CD4-positive, alpha-beta memory T cell (primary cell): Measurements from ENCODE around the gene TEAD1. TPM values are rescaled to one million over a fixed set of nuclear protein-coding genes. Genes with fewer than 3 reads are reported as not detected.

Experiments used
- CTCF ChIA-PET: fragments of 350-600 bp; sonication (Branson Sonifier 250); formaldehyde crosslinking; loops from one replicate; lab custom pipeline; 2021; ENCODE audit warnings: inconsistent platforms; ENCODE audit not compliant: partially characterized antibody; lab: Charles Lee
- POLR2A ChIA-PET: fragments of 350-600 bp; sonication (Branson Sonifier 250); formaldehyde crosslinking; loops from one replicate; lab custom pipeline; 2021; ENCODE audit not compliant: partially characterized antibody; lab: Charles Lee
- DNase-seq, 5 donors: peaks; one replicate each; pipeline versions ENCODE4 v3.0.0 to v3.0.0-alpha.2; 2020 to 2022; ENCODE audit warnings: mixed read lengths in 1 of 5
- H3K27ac ChIP-seq: one replicate; pipeline ENCODE4 v1.7.0; 2013; ENCODE audit warnings: low read depth, low read length
- H3K27me3 ChIP-seq: 2 replicates; pipeline ENCODE4 v1.7.0; 2013; ENCODE audit warnings: mild to moderate bottlenecking, low read length, moderate library complexity; ENCODE audit not compliant: insufficient read depth
- H3K36me3 ChIP-seq: 2 replicates; pipeline ENCODE4 v1.7.0; 2013; ENCODE audit warnings: mild to moderate bottlenecking, low read length, moderate library complexity; ENCODE audit not compliant: insufficient read depth
- H3K4me1 ChIP-seq: 2 replicates; pipeline ENCODE4 v1.7.0; 2013; ENCODE audit warnings: mild to moderate bottlenecking, low read length, moderate library complexity; ENCODE audit not compliant: insufficient read depth
- H3K4me3 ChIP-seq, 2 donors: one replicate each; pipeline ENCODE4 v1.7.0; 2013; ENCODE audit warnings: low read length in 2 of 2, mild to moderate bottlenecking in 1 of 2
- H3K9me3 ChIP-seq, 2 donors: one replicate each; pipeline ENCODE4 v1.7.0; 2013; ENCODE audit warnings: low read length in 2 of 2, control low read depth in 1 of 2; ENCODE audit not compliant: control insufficient read depth in 1 of 2
- H3K27ac Mint-ChIP-seq, 7 donors: one replicate each; pipeline ENCODE4 v1.8.0; 2020 to 2021; ENCODE audit warnings: mixed read lengths in 7 of 7, mild to moderate bottlenecking in 6 of 7, inconsistent platforms in 3 of 7, moderate library complexity in 3 of 7
- H3K27me3 Mint-ChIP-seq, 2 donors: one replicate each; pipeline ENCODE4 v1.8.0; 2020 to 2021; ENCODE audit warnings: mixed read lengths in 2 of 2
- H3K36me3 Mint-ChIP-seq, 2 donors: one replicate each; pipeline ENCODE4 v1.8.0; 2020 to 2021; ENCODE audit warnings: mixed read lengths in 2 of 2, inconsistent platforms in 1 of 2, mild to moderate bottlenecking in 1 of 2
- H3K4me1 Mint-ChIP-seq, 4 donors: one replicate each; pipeline ENCODE4 v1.8.0; 2020 to 2021; ENCODE audit warnings: mixed read lengths in 4 of 4, mild to moderate bottlenecking in 1 of 4
- H3K4me3 Mint-ChIP-seq, 8 donors: one replicate each; pipeline ENCODE4 v1.8.0; 2020 to 2021; ENCODE audit warnings: mixed read lengths in 8 of 8, mild to moderate bottlenecking in 7 of 8, moderate library complexity in 6 of 8, inconsistent platforms in 3 of 8
- H3K9me3 Mint-ChIP-seq, 8 donors: one replicate each; pipeline ENCODE4 v1.8.0; 2020 to 2021; ENCODE audit warnings: mixed read lengths in 8 of 8, mild to moderate bottlenecking in 5 of 8, inconsistent platforms in 3 of 8, moderate library complexity in 1 of 8
- intact Hi-C: fragments of 100-400 bp; cut with micrococcal nuclease; formaldehyde crosslinking; loops from one replicate; pipeline ENCODE4 v1.15.1; 2023
- polyA plus RNA-seq, 2 donors: library from polyadenylated mRNA; unstranded; fragments of 300-500 nt; fragmentation: Illumina TruSeq; gene quantifications; one replicate each; pipeline ENCODE4 v1.2.3, GENCODE V29; 2021
- total RNA-seq, 2 experiments: library from RNA; stranded (reverse); gene quantifications; one replicate each; pipeline ENCODE4 v1.2.3, GENCODE V29; 2021

TEAD1 gene
- total and polyA plus RNA-seq, 4 experiments from 2014 or later: 0.15 to 1.1 (median 0.52) TPM; not detected in 1

DNA sequence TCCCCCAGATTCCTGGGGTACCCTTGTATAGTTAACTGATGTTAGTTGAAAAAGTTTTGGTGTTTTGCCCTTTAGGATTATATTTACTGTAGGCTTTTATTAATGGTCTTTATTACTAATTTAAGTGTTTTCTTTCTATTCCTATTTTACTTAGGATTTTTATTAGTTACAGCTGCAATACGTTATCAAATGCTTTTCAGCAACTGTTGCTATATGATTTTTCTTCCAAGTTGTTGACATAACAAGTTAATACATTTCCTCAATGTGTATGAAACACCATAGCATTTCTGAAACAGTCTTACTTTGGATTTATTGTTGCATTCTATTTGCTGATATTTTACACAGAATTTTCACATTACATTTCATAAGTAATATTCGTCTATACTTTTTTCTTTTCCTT is 253.7 kb downstream of the TEAD1 start:
- CTCF ChIA-PET: no interaction called here
- H3K4me3 ChIP-seq: no peak overlapping the region

DNA sequence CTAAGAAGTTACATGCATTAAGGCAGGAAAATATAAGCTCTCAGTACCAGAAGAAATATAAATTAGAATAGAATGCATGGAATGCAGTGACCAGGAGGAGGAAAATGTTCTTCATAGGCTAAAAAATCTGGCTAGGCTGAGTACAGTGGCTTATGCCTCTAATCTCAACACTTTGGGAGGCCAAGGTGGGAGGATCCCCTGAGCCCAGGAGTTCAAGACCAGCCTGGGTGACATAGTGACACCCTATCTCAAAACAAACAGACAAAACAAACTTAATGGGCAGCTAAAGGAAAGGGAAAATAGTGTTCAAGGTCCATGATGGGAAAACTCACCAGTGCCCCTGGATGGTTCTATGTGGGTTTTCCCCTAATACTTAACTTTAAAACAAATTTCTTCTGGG is 256.6 kb downstream of the TEAD1 start:
- Mint-ChIP-seq H3K27me3 (peaks cover 0 to 6% of the 10 kb centered on the region in 2 donors), H3K36me3 (no peaks in the 10 kb centered on the region), H3K9me3 (peaks cover 0 to 3% (median 0%) of the 10 kb centered on the region in 8 donors), H3K4me3 (no peak overlapping the region), H3K27ac (no peak overlapping the region), H3K4me1 (no peaks in the 10 kb centered on the region)
- intact Hi-C loops: no loop called here
- ChIA-PET CTCF (no interaction called here), POLR2A (no interaction called here)
- no peak overlapping the region for H3K4me3 ChIP-seq
- H3K27ac ChIP-seq: no peak overlapping the region
- no peaks in the 10 kb centered on the region for H3K36me3 ChIP-seq
- DNase-seq: no peak
- no peaks in the 10 kb centered on the region for H3K4me1 ChIP-seq
- no peaks in the 10 kb centered on the region for H3K27me3 ChIP-seq
- H3K9me3 ChIP-seq: no peaks in the 10 kb centered on the region

More for the DNA sequence above, 253.7 kb downstream of the TEAD1 start:
- Mint-ChIP-seq H3K4me1 (no peaks in the 10 kb centered on the region), H3K27ac (no peak overlapping the region), H3K36me3 (no peaks in the 10 kb centered on the region), H3K4me3 (no peak overlapping the region), H3K9me3 (no peaks in the 10 kb centered on the region), H3K27me3 (peaks cover 0 to 5% of the 10 kb centered on the region in 2 donors)
- no peak overlapping the region for H3K27ac ChIP-seq
- H3K36me3 ChIP-seq: no peaks in the 10 kb centered on the region
- POLR2A ChIA-PET: no interaction called here
- no peaks in the 10 kb centered on the region for H3K4me1 ChIP-seq
- no peaks in the 10 kb centered on the region for H3K9me3 ChIP-seq
- DNase-seq: no peak
- intact Hi-C loops: no loop called here
- H3K27me3 ChIP-seq: no peaks in the 10 kb centered on the region

DNA sequence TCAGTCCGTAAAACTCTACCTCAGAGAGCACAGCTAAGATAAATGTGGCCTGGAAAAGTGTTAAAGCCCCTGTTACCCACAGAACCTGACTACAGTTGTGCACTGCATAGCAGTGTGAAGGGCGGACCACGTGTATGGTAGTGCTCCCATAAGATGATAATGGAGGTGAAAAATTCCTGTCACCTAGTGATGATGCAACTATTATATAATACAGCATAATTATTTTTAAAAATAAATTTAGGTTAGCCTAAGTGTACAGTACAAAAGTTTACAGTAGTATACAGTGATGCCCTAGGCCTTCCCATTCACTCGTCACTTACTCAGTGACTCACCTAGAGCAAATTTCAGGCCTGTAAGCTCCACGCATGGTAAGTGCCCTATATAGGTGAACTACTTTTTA is 258.3 kb downstream of the TEAD1 start:
- ChIA-PET CTCF (no interaction called here), POLR2A (no interaction called here)
- no peaks in the 10 kb centered on the region for H3K36me3 ChIP-seq
- H3K27ac Mint-ChIP-seq: no peak overlapping the region
- peaks cover 0 to 6% of the 10 kb centered on the region in 2 donors for H3K27me3 Mint-ChIP-seq
- no peaks in the 10 kb centered on the region for H3K4me1 Mint-ChIP-seq
- no peaks in the 10 kb centered on the region for H3K4me1 ChIP-seq
- no peak overlapping the region for H3K4me3 ChIP-seq
- no peak for DNase-seq
- H3K27me3 ChIP-seq: no peaks in the 10 kb centered on the region
- H3K27ac ChIP-seq: no peak overlapping the region
- peaks cover 0 to 3% (median 0%) of the 10 kb centered on the region in 8 donors for H3K9me3 Mint-ChIP-seq
- H3K4me3 Mint-ChIP-seq: no peak overlapping the region
- H3K36me3 Mint-ChIP-seq: no peaks in the 10 kb centered on the region
- intact Hi-C loops: no loop called here
- H3K9me3 ChIP-seq: no peaks in the 10 kb centered on the region

DNA sequence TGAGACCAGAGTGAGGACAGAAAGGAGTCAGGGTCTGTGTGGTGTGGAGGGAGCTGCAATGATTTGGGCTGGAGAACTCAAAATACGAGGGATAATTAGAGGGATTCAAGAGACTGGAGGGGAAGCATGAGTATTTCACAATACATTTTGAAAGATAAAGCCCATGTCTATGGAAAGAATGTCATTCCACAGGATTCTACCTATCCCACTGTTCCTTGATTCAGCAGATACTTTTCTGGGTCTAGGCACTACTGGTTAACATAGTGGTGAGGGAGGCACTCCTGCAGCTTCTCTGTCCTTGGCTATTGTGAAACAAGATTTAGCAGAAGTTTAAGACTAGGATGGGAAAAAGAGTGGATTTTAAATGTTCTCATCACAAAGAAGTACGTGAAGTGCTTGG is 262.0 kb downstream of the TEAD1 start:
- Histone ChIP-seq H3K27me3 (no peaks in the 10 kb centered on the region), H3K4me1 (no peaks in the 10 kb centered on the region), H3K36me3 (no peaks in the 10 kb centered on the region), H3K9me3 (no peaks in the 10 kb centered on the region), H3K27ac (no peak overlapping the region), H3K4me3 (no peak overlapping the region)
- no peak overlapping the region for H3K4me3 Mint-ChIP-seq
- peaks cover 0 to 3% (median 0%) of the 10 kb centered on the region in 8 donors for H3K9me3 Mint-ChIP-seq
- H3K4me1 Mint-ChIP-seq: no peaks in the 10 kb centered on the region
- H3K36me3 Mint-ChIP-seq: no peaks in the 10 kb centered on the region
- intact Hi-C loops: no loop called here
- peaks cover 3 to 4% of the 10 kb centered on the region in 2 donors for H3K27me3 Mint-ChIP-seq
- no peak overlapping the region for H3K27ac Mint-ChIP-seq
- POLR2A ChIA-PET: no interaction called here
- no peak for DNase-seq
- CTCF ChIA-PET: interaction anchor here (1.2 kb wide), 1 partner anchor 28 kb away, joined by 3 read pairs; no protein-coding TSS in a partner anchor

DNA sequence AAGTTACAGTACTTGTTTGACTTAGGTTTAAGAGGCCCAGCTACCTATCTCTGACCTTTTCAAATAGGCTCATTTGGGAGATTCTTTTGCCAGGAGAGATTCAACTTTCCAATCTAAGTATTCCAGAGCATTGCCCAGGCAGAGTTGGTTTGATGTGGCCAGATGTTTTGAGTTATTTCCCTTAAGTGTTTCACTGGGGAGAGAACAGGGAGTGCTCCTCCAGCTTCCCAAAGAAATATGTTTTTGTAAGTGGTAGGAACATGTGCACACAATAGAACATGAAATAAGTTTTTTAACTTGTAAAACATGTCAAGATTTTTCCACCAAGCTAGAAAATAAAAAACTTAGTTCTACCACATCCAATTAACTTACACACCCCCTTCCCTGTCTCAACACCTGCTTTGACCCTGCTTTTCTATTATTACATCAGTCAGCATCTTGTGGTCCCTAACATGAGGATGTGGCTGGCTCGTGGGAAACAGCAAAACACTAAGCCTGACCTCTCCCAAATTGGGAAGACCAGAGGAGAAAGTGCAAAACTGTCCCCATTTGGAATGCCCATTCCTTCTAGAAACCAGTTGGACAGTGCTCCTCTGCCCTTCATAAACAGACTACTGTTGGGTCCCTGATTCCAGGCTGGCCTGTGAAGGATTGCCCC is 264.5 kb downstream of the TEAD1 start:
- intact Hi-C loops: no loop called here
- Histone ChIP-seq H3K36me3 (no peaks in the 10 kb centered on the region), H3K27ac (no peak overlapping the region), H3K27me3 (no peaks in the 10 kb centered on the region), H3K4me1 (no peaks in the 10 kb centered on the region), H3K9me3 (no peaks in the 10 kb centered on the region), H3K4me3 (no peak overlapping the region)
- ChIA-PET POLR2A (no interaction called here), CTCF (no interaction called here)
- Mint-ChIP-seq H3K4me1 (no peaks in the 10 kb centered on the region), H3K36me3 (no peaks in the 10 kb centered on the region), H3K4me3 (no peak overlapping the region), H3K9me3 (no peaks in the 10 kb centered on the region), H3K27ac (no peak overlapping the region), H3K27me3 (peaks cover 5 to 6% of the 10 kb centered on the region in 2 donors)
- DNase-seq: no peak

DNA sequence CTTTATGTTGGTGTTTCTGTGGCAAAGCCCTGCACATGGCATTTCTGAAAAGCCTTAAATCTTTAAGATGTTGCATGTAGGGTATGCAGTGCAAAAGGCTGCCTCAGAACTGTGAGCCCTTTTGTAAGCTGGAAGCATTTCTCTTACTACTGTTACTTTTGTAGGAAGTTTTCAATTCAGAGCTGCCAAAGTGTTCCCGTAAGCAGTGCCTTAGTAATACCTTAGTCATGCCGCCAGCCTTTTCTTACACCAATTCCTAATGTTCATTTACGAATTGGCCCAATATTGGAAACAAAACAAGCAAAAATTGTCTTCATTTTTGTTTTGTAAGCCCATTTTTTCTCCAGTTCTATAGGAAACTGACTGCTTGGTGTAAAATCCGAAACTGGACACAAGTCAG is 267.4 kb downstream of the TEAD1 start:
- ChIA-PET POLR2A (no interaction called here), CTCF (no interaction called here)
- DNase-seq: no peak

DNA sequence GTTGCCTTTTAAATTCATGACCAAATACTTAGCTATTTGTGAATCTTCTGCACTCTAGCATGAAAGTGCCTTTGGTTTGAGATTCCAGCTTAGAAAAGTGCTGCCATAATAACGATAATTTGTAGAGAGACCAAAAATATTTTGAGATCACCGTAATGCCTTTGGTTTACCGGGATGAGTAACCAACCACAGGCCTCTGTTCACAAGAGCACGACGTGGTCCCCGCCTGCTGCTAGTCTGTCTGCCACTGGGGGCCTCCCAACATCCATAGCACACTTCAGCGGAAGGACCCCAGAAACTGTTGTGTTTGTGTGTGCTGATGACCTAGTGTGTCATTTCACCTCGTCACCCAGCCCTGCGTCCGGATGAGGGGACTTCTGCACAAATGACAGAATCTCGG is 267.9 kb downstream of the TEAD1 start:
- H3K4me3 Mint-ChIP-seq: no peak overlapping the region
- DNase-seq: no peak
- Histone ChIP-seq H3K36me3 (no peaks in the 10 kb centered on the region), H3K27ac (no peak overlapping the region), H3K4me1 (no peaks in the 10 kb centered on the region), H3K4me3 (no peak overlapping the region), H3K9me3 (no peaks in the 10 kb centered on the region), H3K27me3 (no peaks in the 10 kb centered on the region)
- peaks cover 7 to 10% of the 10 kb centered on the region in 2 donors for H3K27me3 Mint-ChIP-seq
- ChIA-PET POLR2A (no interaction called here), CTCF (no interaction called here)
- H3K4me1 Mint-ChIP-seq: no peaks in the 10 kb centered on the region
- no peaks in the 10 kb centered on the region for H3K36me3 Mint-ChIP-seq
- intact Hi-C loops: no loop called here
- no peak overlapping the region for H3K27ac Mint-ChIP-seq
- H3K9me3 Mint-ChIP-seq: peaks cover 0 to 9% (median 3%) of the 10 kb centered on the region in 8 donors

More for the DNA sequence above, 267.4 kb downstream of the TEAD1 start:
- Mint-ChIP-seq H3K27me3 (peaks cover 6 to 7% of the 10 kb centered on the region in 2 donors), H3K4me1 (no peaks in the 10 kb centered on the region), H3K9me3 (peaks cover 0 to 5% (median under 1%) of the 10 kb centered on the region in 8 donors), H3K36me3 (no peaks in the 10 kb centered on the region), H3K4me3 (no peak overlapping the region), H3K27ac (no peak overlapping the region)
- no peak overlapping the region for H3K4me3 ChIP-seq
- intact Hi-C loops: no loop called here
- no peak overlapping the region for H3K27ac ChIP-seq
- H3K9me3 ChIP-seq: no peaks in the 10 kb centered on the region
- no peaks in the 10 kb centered on the region for H3K27me3 ChIP-seq
- no peaks in the 10 kb centered on the region for H3K36me3 ChIP-seq
- no peaks in the 10 kb centered on the region for H3K4me1 ChIP-seq
